ENCODE results near the gene ZNF654.

The ZNF654 gene

DNA sequence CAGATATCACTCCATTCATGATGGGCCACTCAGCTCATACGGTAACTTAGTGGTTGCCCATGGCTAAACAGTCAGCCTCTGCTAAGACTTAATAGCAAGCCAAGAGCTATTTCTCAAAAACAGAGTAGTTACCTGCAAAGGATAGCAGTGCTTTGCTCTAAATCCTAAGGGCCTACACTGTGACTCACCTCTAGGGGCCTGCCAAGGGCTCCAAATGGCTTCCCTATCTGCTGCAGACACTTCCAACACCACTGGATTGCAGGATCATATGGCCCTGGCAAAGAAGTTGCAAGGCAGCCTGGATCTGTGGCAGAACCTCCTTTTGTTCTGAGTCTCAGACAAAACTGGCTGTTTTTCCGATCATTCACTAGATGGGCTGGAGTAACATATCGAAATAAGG is 18.1 kb upstream of the ZNF654 start:
- Histone ChIP-seq H3K4me2 (ENCODE audit: low read depth, low read length, poor library complexity, severe bottlenecking) (no peak overlapping the region), H3K36me3 (ENCODE audit: insufficient read depth, low read length) (no peaks in the 10 kb centered on the region), H2AFZ (ENCODE audit: low read length) (no peak overlapping the region), H3K79me2 (ENCODE audit: insufficient read depth, low read length) (no peaks in the 10 kb centered on the region), H3K9me2 (replicated peaks; ENCODE audit: low read depth, low read length) (no peaks in the 10 kb centered on the region), H3K9me3 (ENCODE audit: insufficient read depth, low read depth, low read length) (no peaks in the 10 kb centered on the region), H3K4me1 (ENCODE audit: insufficient read depth, low read length, poor library complexity, severe bottlenecking) (no peaks in the 10 kb centered on the region), H3K4me3 (ENCODE audit: low read length, poor library complexity, severe bottlenecking) (no peak overlapping the region), H3K9ac (ENCODE audit: low read depth, low read length, poor library complexity, severe bottlenecking) (no peak overlapping the region), H3K27me3 (ENCODE audit: insufficient read depth, low read length, poor library complexity, severe bottlenecking) (no peaks in the 10 kb centered on the region), H3F3A (ENCODE audit: low read depth) (no peaks in the 10 kb centered on the region), H4K20me1 (ENCODE audit: insufficient read depth, low read length, poor library complexity, severe bottlenecking) (no peaks in the 10 kb centered on the region)
- TF ChIP-seq EZH2phosphoT487 (IDR thresholded peaks at IDR 0.05; ENCODE audit: borderline replicate concordance) = no peak
- TF ChIP-seq, protein P1, sequence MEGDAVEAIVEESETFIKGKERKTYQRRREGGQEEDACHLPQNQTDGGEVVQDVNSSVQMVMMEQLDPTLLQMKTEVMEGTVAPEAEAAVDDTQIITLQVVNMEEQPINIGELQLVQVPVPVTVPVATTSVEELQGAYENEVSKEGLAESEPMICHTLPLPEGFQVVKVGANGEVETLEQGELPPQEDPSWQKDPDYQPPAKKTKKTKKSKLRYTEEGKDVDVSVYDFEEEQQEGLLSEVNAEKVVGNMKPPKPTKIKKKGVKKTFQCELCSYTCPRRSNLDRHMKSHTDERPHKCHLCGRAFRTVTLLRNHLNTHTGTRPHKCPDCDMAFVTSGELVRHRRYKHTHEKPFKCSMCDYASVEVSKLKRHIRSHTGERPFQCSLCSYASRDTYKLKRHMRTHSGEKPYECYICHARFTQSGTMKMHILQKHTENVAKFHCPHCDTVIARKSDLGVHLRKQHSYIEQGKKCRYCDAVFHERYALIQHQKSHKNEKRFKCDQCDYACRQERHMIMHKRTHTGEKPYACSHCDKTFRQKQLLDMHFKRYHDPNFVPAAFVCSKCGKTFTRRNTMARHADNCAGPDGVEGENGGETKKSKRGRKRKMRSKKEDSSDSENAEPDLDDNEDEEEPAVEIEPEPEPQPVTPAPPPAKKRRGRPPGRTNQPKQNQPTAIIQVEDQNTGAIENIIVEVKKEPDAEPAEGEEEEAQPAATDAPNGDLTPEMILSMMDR (conservative IDR thresholded peaks at IDR 0.05; ENCODE audit: low read length) = no peak; the same call in 1 of the 2 replicates

DNA sequence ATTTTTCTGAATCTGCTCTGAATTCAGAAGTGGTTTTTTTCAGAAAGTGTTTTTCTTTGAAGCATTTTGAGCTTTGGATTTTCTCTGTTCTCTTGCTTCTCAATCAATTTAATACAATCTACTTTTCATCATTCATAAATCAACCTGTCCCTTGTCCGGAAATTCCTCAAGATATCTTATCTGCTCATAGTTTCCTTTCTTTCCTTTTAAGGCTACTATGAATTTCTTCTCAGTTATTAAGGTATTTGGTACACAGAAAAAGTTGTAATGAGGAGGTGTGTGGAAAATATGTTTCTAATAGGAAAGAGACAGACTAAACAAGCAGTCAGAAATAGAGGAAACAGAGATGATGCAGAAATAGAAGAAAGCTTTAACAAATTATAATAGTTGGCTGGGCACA is 14.6 kb upstream of the ZNF654 start:
- Histone ChIP-seq H3F3A (ENCODE audit: low read depth) (no peaks in the 10 kb centered on the region), H3K9me3 (ENCODE audit: insufficient read depth, low read depth, low read length) (no peaks in the 10 kb centered on the region), H3K79me2 (ENCODE audit: insufficient read depth, low read length) (no peaks in the 10 kb centered on the region), H3K4me3 (ENCODE audit: low read length, poor library complexity, severe bottlenecking) (no peak overlapping the region), H3K27me3 (ENCODE audit: insufficient read depth, low read length, poor library complexity, severe bottlenecking) (no peaks in the 10 kb centered on the region), H2AFZ (ENCODE audit: low read length) (no peak overlapping the region), H3K4me2 (ENCODE audit: low read depth, low read length, poor library complexity, severe bottlenecking) (no peak overlapping the region), H4K20me1 (ENCODE audit: insufficient read depth, low read length, poor library complexity, severe bottlenecking) (no peaks in the 10 kb centered on the region), H3K36me3 (ENCODE audit: insufficient read depth, low read length) (no peaks in the 10 kb centered on the region), H3K4me1 (ENCODE audit: insufficient read depth, low read length, poor library complexity, severe bottlenecking) (no peaks in the 10 kb centered on the region), H3K9ac (ENCODE audit: low read depth, low read length, poor library complexity, severe bottlenecking) (no peak overlapping the region), H3K9me2 (replicated peaks; ENCODE audit: low read depth, low read length) (no peaks in the 10 kb centered on the region)
- TF ChIP-seq, protein P1 (conservative IDR thresholded peaks at IDR 0.05; ENCODE audit: low read length) = no peak
- TF ChIP-seq EZH2phosphoT487 (IDR thresholded peaks at IDR 0.05; ENCODE audit: borderline replicate concordance) = no peak

DNA sequence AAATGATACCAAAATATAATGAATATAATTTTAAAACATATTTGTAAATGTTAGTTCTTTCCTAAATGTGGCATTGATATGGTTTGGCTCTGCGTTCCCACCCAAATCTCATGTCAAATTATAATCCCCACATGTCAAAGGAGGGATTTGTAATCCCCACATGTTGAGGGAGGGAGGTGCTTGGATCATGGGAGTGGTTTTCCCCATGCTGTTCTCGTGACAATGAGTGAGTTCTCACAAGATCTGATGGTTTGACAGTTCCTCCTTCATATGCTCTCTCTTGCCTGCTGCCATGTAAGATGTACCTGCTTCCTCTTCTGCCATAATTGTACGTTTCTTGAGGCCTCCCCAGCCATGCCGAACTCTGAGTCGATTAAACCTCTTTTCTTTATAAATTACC is 12.3 kb upstream of the ZNF654 start:
- H3K27me3 ChIP-seq (ENCODE audit: insufficient read depth, low read length, poor library complexity, severe bottlenecking) = no peaks in the 10 kb centered on the region
- H4K20me1 ChIP-seq (ENCODE audit: insufficient read depth, low read length, poor library complexity, severe bottlenecking) = no peaks in the 10 kb centered on the region
- no peaks in the 10 kb centered on the region for H3F3A ChIP-seq (ENCODE audit: low read depth)
- H3K79me2 ChIP-seq (ENCODE audit: insufficient read depth, low read length) = no peaks in the 10 kb centered on the region
- H2AFZ ChIP-seq (ENCODE audit: low read length) = no peak overlapping the region
- no peaks in the 10 kb centered on the region for H3K36me3 ChIP-seq (ENCODE audit: insufficient read depth, low read length)
- H3K4me1 ChIP-seq (ENCODE audit: insufficient read depth, low read length, poor library complexity, severe bottlenecking) = no peaks in the 10 kb centered on the region
- no peak overlapping the region for H3K4me3 ChIP-seq (ENCODE audit: low read length, poor library complexity, severe bottlenecking)
- H3K9me3 ChIP-seq (ENCODE audit: insufficient read depth, low read depth, low read length) = no peaks in the 10 kb centered on the region
- H3K9ac ChIP-seq (ENCODE audit: low read depth, low read length, poor library complexity, severe bottlenecking) = no peak overlapping the region
- no peak for TF ChIP-seq EZH2phosphoT487 (IDR thresholded peaks at IDR 0.05; ENCODE audit: borderline replicate concordance)
- TF ChIP-seq, protein P1 (conservative IDR thresholded peaks at IDR 0.05; ENCODE audit: low read length) = no peak
- peak overlapping the region; percentile 2 for H3K4me2 ChIP-seq (ENCODE audit: low read depth, low read length, poor library complexity, severe bottlenecking)
- H3K9me2 ChIP-seq (replicated peaks; ENCODE audit: low read depth, low read length) = no peaks in the 10 kb centered on the region

Data from Loucy (cell line).